Ovary (tissue), 3 donors: ENCODE measurements around the gene TRIM44.

Experiments used
- CTCF ChIP-seq, 3 donors: fragments of 450-650 bp in 2 of 3; fragments of 200-600 bp in 1 of 3; IDR thresholded peaks; one replicate each; pipeline versions ENCODE4 v1.5.1 to v1.8.0; 2016 to 2022; ENCODE audit warnings: antibody characterized with exemption in 3 of 3, mild to moderate bottlenecking in 1 of 3
- EP300 ChIP-seq: sonication (generic); formaldehyde crosslinking; IDR thresholded peaks from one replicate; pipeline ENCODE4 v1.6.1; 2017; ENCODE audit warnings: antibody characterized with exemption
- POLR2A ChIP-seq: fragments of 450-650 bp; IDR thresholded peaks from one replicate; pipeline ENCODE4 v1.6.1; 2017; ENCODE audit warnings: antibody characterized with exemption, mild to moderate bottlenecking, moderate library complexity
- donor health status: DM: no; HTN: no; CAD: no.

GRCh38 chr11:35862666-35863065 is 200.1 kb downstream of the TRIM44 start:
- TF ChIP-seq CTCF (IDR thresholded peaks at IDR 0.05), result no peak
- no peak for TF ChIP-seq POLR2A
- TF ChIP-seq EP300, result no peak
